H9 (cell line): ENCODE results near the gene OOSP3. TPM values are rescaled to one million over a fixed set of nuclear protein-coding genes. Genes with fewer than 3 reads are reported as not detected.

Experiments
- DNase-seq: peaks from one replicate; pipeline ENCODE4 v3.0.0-alpha.2; 2017
- H2AFZ ChIP-seq: one replicate; pipeline ENCODE4 v1.6.1; 2013; ENCODE audit warnings: mild to moderate bottlenecking, low read length, control low read depth, moderate library complexity
- H2AK5ac ChIP-seq: 2 replicates; pipeline ENCODE4 v1.6.1; 2013; ENCODE audit warnings: low read length, control low read depth, mixed read lengths; ENCODE audit not compliant: insufficient read length
- H2BK120ac ChIP-seq: one replicate; pipeline ENCODE4 v1.6.1; 2013; ENCODE audit warnings: low read depth, mild to moderate bottlenecking, low read length, control low read depth, inconsistent platforms; ENCODE audit not compliant: poor library complexity, severe bottlenecking
- H2BK12ac ChIP-seq: 2 replicates; pipeline ENCODE4 v1.6.1; 2013; ENCODE audit warnings: low read length, control low read depth, mixed read lengths, low read depth; ENCODE audit not compliant: insufficient read length
- H2BK15ac ChIP-seq: 2 replicates; pipeline ENCODE4 v1.6.1; 2013; ENCODE audit warnings: low read depth, low read length, control low read depth
- H2BK20ac ChIP-seq: one replicate; pipeline ENCODE4 v1.6.1; 2013; ENCODE audit warnings: low read depth, mild to moderate bottlenecking, low read length, control low read depth, inconsistent platforms; ENCODE audit not compliant: poor library complexity, severe bottlenecking
- H2BK5ac ChIP-seq: 2 replicates; pipeline ENCODE4 v1.6.1; 2013; ENCODE audit warnings: low read length, control low read depth, mixed read lengths; ENCODE audit not compliant: insufficient read length
- H3K14ac ChIP-seq: 2 replicates; pipeline ENCODE4 v1.6.1; 2013; ENCODE audit warnings: low read length, control low read depth; ENCODE audit not compliant: insufficient read depth
- H3K18ac ChIP-seq: 2 replicates; pipeline ENCODE4 v1.6.1; 2013; ENCODE audit warnings: low read depth, mild to moderate bottlenecking, mixed read lengths, low read length, control low read depth; ENCODE audit not compliant: insufficient read length
- H3K23ac ChIP-seq: 2 replicates; pipeline ENCODE4 v1.6.1; 2013; ENCODE audit warnings: low read length, control low read depth, mixed read lengths, low read depth; ENCODE audit not compliant: insufficient read length
- H3K23me2 ChIP-seq: 2 replicates; pipeline ENCODE4 v1.6.1; 2013; ENCODE audit warnings: low read depth, mild to moderate bottlenecking, mixed read lengths, low read length, control low read depth; ENCODE audit not compliant: insufficient read length, poor library complexity, severe bottlenecking
- H3K27ac ChIP-seq: 2 replicates; pipeline ENCODE4 v1.5.1; 2013; ENCODE audit warnings: low read length, control low read depth, mixed read lengths, low read depth; ENCODE audit not compliant: insufficient read length
- H3K27me3 ChIP-seq: 2 replicates; pipeline ENCODE4 v1.6.1; 2013; ENCODE audit warnings: low read length, control low read depth, inconsistent platforms; ENCODE audit not compliant: insufficient read depth
- H3K4ac ChIP-seq: 2 replicates; pipeline ENCODE4 v1.6.1; 2013; ENCODE audit warnings: low read depth, mild to moderate bottlenecking, control low read depth, inconsistent platforms, low read length, moderate library complexity
- H3K4me1 ChIP-seq: 2 replicates; pipeline ENCODE4 v1.6.1; 2013; ENCODE audit warnings: low read length, control low read depth, inconsistent platforms; ENCODE audit not compliant: insufficient read depth
- H3K4me2 ChIP-seq: 2 replicates; pipeline ENCODE4 v1.6.1; 2013; ENCODE audit warnings: low read length, control low read depth, mixed read lengths; ENCODE audit not compliant: insufficient read length, insufficient read depth
- H3K56ac ChIP-seq: 2 replicates; pipeline ENCODE4 v1.6.1; 2013; ENCODE audit warnings: low read depth, mild to moderate bottlenecking, mixed read lengths, low read length, control low read depth; ENCODE audit not compliant: insufficient read length
- H3K79me1 ChIP-seq: 2 replicates; pipeline ENCODE4 v1.6.1; 2013; ENCODE audit warnings: low read depth, mild to moderate bottlenecking, moderate library complexity, low read length, control low read depth, inconsistent platforms; ENCODE audit not compliant: insufficient read depth, poor library complexity, severe bottlenecking
- H3K79me2 ChIP-seq: 2 replicates; pipeline ENCODE4 v1.6.1; 2013; ENCODE audit warnings: low read length, control low read depth, inconsistent platforms; ENCODE audit not compliant: insufficient read depth
- H3K9ac ChIP-seq: 2 replicates; pipeline ENCODE4 v1.6.1; 2013; ENCODE audit warnings: low read length, control low read depth, mixed read lengths; ENCODE audit not compliant: insufficient read length; ENCODE audit errors: extremely low read depth
- H3K9me3 ChIP-seq: one replicate; pipeline ENCODE4 v1.6.1; 2013; ENCODE audit warnings: low read depth, low read length, inconsistent platforms; ENCODE audit not compliant: control insufficient read depth
- H3T11ph ChIP-seq: one replicate; pipeline ENCODE4 v1.6.1; 2013; ENCODE audit warnings: mild to moderate bottlenecking, low read length, control low read depth, inconsistent platforms
- H4K20me1 ChIP-seq: one replicate; pipeline ENCODE4 v1.6.1; 2013; ENCODE audit not compliant: control insufficient read depth, insufficient read length, insufficient read depth
- H4K5ac ChIP-seq: 2 replicates; pipeline ENCODE4 v1.6.1; 2013; ENCODE audit warnings: low read depth, mild to moderate bottlenecking, mixed read lengths, low read length, control low read depth; ENCODE audit not compliant: insufficient read length
- H4K8ac ChIP-seq: replicated peaks from 2 replicates; pipeline ENCODE4 v1.6.1; 2013; ENCODE audit warnings: low read length, control low read depth, mixed read lengths, low read depth; ENCODE audit not compliant: insufficient read length
- H4K91ac ChIP-seq: 2 replicates; pipeline ENCODE4 v1.6.1; 2013; ENCODE audit warnings: low read depth, mild to moderate bottlenecking, moderate library complexity, mixed read lengths, low read length, control low read depth; ENCODE audit not compliant: insufficient read length
- H3K27ac Mint-ChIP-seq, 3 experiments: 2 replicates in 2 of 3; 3 replicates in 1 of 3; pipeline ENCODE4 v1.8.0; 2020 to 2021; ENCODE audit warnings: mixed read lengths in 3 of 3, mild to moderate bottlenecking in 1 of 3, moderate library complexity in 1 of 3
- H3K27me3 Mint-ChIP-seq: 2 replicates; pipeline ENCODE4 v1.8.0; 2021; ENCODE audit warnings: low read depth, mild to moderate bottlenecking, moderate library complexity, mixed read lengths
- H3K36me3 Mint-ChIP-seq, 3 experiments: 2 replicates in 2 of 3; 3 replicates in 1 of 3; pipeline ENCODE4 v1.8.0; 2020 to 2021; ENCODE audit warnings: low read depth in 3 of 3, mixed read lengths in 3 of 3; ENCODE audit not compliant: insufficient read depth in 1 of 3
- H3K4me1 Mint-ChIP-seq, 2 experiments: 2 replicates each; pipeline ENCODE4 v1.8.0; 2020; ENCODE audit warnings: mixed read lengths in 2 of 2
- H3K4me3 Mint-ChIP-seq, 2 experiments: 2 replicates in 1 of 2; 3 replicates in 1 of 2; pipeline ENCODE4 v1.8.0; 2020 to 2021; ENCODE audit warnings: mild to moderate bottlenecking in 2 of 2, mixed read lengths in 2 of 2, moderate library complexity in 1 of 2
- H3K9me3 Mint-ChIP-seq, 2 experiments: 2 replicates in 1 of 2; 3 replicates in 1 of 2; pipeline ENCODE4 v1.8.0; 2020; ENCODE audit warnings: mild to moderate bottlenecking in 2 of 2, mixed read lengths in 2 of 2, moderate library complexity in 1 of 2
- CTCF ChIP-seq: fragments of 200-600 bp; sonication (generic); conservative IDR thresholded peaks from 3 replicates; pipeline ENCODE4 v1.8.0; 2021; ENCODE audit warnings: antibody characterized with exemption, mild to moderate bottlenecking
- WGBS: extraction: QIAGEN DNeasy Blood & Tissue Kit; methylation state at CpG from one replicate; pipeline ENCODE4 v1.1.7; 2013; ENCODE audit warnings: missing lambda C conversion rate, low lambda C conversion rate, mixed read lengths; ENCODE audit not compliant: insufficient read length; ENCODE audit errors: extremely low coverage; 5-methylcytosine and 5-hydroxymethylcytosine counted together
- total RNA-seq: library from RNA; stranded (reverse); gene quantifications from 2 replicates; pipeline ENCODE4 v1.2.1, GENCODE V29; 2021

OOSP3 gene
- total RNA-seq, 1 experiment from 2014 or later = not detected

- Histone ChIP-seq H3K23me2 (no peaks in the 10 kb centered on the region), H4K91ac (no peak within 1 kb of the TSS), H3K27me3 (no peaks in the 10 kb centered on the region), H3K4me2 (no peak within 1 kb of the TSS), H2BK120ac (no peak within 1 kb of the TSS), H3K23ac (no peak within 1 kb of the TSS), H3K4me1 (0 out of 2 replicates have a peak, but pooled peaks cover 3% of the 10 kb centered on the region), H2AK5ac (no peak within 1 kb of the TSS), H3K79me1 (no peaks in the 10 kb centered on the region), H4K5ac (no peak within 1 kb of the TSS), H3K18ac (no peak within 1 kb of the TSS), H3K9me3 (no peaks in the 10 kb centered on the region), H2BK15ac (no peak within 1 kb of the TSS), H3K56ac (no peak within 1 kb of the TSS), H3K27ac (no peak within 1 kb of the TSS), H3K79me2 (no peaks in the 10 kb centered on the region), H3T11ph (no peak within 1 kb of the TSS), H3K14ac (no peak within 1 kb of the TSS), H2BK12ac (no peak within 1 kb of the TSS), H2BK5ac (no peak within 1 kb of the TSS), H3K4ac (no peak within 1 kb of the TSS), H4K8ac (no peak within 1 kb of the TSS), H2BK20ac (no peak within 1 kb of the TSS), H3K9ac (no peak within 1 kb of the TSS), H4K20me1 (no peaks in the 10 kb centered on the region), H2AFZ (no peak within 1 kb of the TSS)
- no peaks in the 10 kb centered on the region for H3K36me3 Mint-ChIP-seq
- H3K4me3 Mint-ChIP-seq = no peak within 1 kb of the TSS; a peak in 1 of 5 replicates
- no peaks in the 10 kb centered on the region for H3K27me3 Mint-ChIP-seq
- DNase-seq = no peak
- H3K27ac Mint-ChIP-seq = peak within 1 kb of the TSS; percentile 52 to 62 (median 55); a peak in 4 of 7 replicates
- no peaks in the 10 kb centered on the region for H3K9me3 Mint-ChIP-seq
- no peak for TF ChIP-seq CTCF
- peaks cover 6% of the 10 kb centered on the region in 2 experiments for H3K4me1 Mint-ChIP-seq
- WGBS = no CpG with 5 or more reads among the region's 4 CpGs
Measured at GRCh38 chr11:59845399-59845798, 33.2 kb upstream of the OOSP3 start, which contains the start of gene CBLIF. CBLIF (minus strand) TSS chr11:59845499; CDS start chr11:59845453, 46 bp downstream.
